Activated CD4-positive, alpha-beta T cell treated with anti-CD3 and anti-CD28 coated beads for 36 hours (primary cell): ENCODE results near the gene THOC1. TPM values are rescaled to one million over a fixed set of nuclear protein-coding genes. Genes with fewer than 3 reads are reported as not detected.
"Not testable (repeated sequence)": the region's sequence is repeated elsewhere in the genome, so short reads cannot be mapped to it uniquely, and the experiment has no call there.

Experiments used
- ATAC-seq: fragments of 200-7000 bp; cut with Tn5 transposase; one replicate; pipeline ENCODE4 v1.10.0; 2021; ENCODE audit warnings: mild to moderate bottlenecking, moderate library complexity
- CTCF ChIA-PET: fragments of 350-600 bp; sonication (Branson Sonifier 250); formaldehyde crosslinking; loops from one replicate; lab custom pipeline; 2021; ENCODE audit warnings: antibody characterized with exemption; lab: Charles Lee
- POLR2A ChIA-PET: fragments of 350-600 bp; sonication (Branson Sonifier 250); formaldehyde crosslinking; loops from one replicate; lab custom pipeline; 2021; ENCODE audit warnings: antibody characterized with exemption, inconsistent platforms; lab: Charles Lee
- DNase-seq: peaks from one replicate; pipeline ENCODE4 v3.0.0-alpha.2; 2020
- H3K27ac Mint-ChIP-seq: one replicate; pipeline ENCODE4 v1.8.0; 2021; ENCODE audit warnings: mixed read lengths
- H3K27me3 Mint-ChIP-seq: one replicate; pipeline ENCODE4 v1.8.0; 2021; ENCODE audit warnings: mixed read lengths
- H3K36me3 Mint-ChIP-seq: one replicate; pipeline ENCODE4 v1.8.0; 2021; ENCODE audit warnings: low read depth, mixed read lengths
- H3K4me1 Mint-ChIP-seq: one replicate; pipeline ENCODE4 v1.8.0; 2021; ENCODE audit warnings: mixed read lengths
- H3K4me3 Mint-ChIP-seq: one replicate; pipeline ENCODE4 v1.8.0; 2021; ENCODE audit warnings: mild to moderate bottlenecking, moderate library complexity, mixed read lengths
- H3K9me3 Mint-ChIP-seq: one replicate; pipeline ENCODE4 v1.8.0; 2021; ENCODE audit warnings: low read depth, mixed read lengths
- intact Hi-C, 2 experiments: fragments of 100-400 bp; cut with DNase I in 1 of 2; cut with micrococcal nuclease in 1 of 2; formaldehyde crosslinking; loops; one replicate each; pipeline versions ENCODE4 v1.14.2 to v1.15.1; 2022 to 2024; cut with DNase I, micrococcal nuclease
- total RNA-seq, 2 experiments: library from RNA; stranded (reverse); gene quantifications; one replicate each; pipeline ENCODE4 v1.2.3, GENCODE V29; 2021

THOC1 gene, protein sequence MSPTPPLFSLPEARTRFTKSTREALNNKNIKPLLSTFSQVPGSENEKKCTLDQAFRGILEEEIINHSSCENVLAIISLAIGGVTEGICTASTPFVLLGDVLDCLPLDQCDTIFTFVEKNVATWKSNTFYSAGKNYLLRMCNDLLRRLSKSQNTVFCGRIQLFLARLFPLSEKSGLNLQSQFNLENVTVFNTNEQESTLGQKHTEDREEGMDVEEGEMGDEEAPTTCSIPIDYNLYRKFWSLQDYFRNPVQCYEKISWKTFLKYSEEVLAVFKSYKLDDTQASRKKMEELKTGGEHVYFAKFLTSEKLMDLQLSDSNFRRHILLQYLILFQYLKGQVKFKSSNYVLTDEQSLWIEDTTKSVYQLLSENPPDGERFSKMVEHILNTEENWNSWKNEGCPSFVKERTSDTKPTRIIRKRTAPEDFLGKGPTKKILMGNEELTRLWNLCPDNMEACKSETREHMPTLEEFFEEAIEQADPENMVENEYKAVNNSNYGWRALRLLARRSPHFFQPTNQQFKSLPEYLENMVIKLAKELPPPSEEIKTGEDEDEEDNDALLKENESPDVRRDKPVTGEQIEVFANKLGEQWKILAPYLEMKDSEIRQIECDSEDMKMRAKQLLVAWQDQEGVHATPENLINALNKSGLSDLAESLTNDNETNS
- 10 to 100 TPM; 62.1 to 64.6 TPM for total RNA-seq

DNA sequence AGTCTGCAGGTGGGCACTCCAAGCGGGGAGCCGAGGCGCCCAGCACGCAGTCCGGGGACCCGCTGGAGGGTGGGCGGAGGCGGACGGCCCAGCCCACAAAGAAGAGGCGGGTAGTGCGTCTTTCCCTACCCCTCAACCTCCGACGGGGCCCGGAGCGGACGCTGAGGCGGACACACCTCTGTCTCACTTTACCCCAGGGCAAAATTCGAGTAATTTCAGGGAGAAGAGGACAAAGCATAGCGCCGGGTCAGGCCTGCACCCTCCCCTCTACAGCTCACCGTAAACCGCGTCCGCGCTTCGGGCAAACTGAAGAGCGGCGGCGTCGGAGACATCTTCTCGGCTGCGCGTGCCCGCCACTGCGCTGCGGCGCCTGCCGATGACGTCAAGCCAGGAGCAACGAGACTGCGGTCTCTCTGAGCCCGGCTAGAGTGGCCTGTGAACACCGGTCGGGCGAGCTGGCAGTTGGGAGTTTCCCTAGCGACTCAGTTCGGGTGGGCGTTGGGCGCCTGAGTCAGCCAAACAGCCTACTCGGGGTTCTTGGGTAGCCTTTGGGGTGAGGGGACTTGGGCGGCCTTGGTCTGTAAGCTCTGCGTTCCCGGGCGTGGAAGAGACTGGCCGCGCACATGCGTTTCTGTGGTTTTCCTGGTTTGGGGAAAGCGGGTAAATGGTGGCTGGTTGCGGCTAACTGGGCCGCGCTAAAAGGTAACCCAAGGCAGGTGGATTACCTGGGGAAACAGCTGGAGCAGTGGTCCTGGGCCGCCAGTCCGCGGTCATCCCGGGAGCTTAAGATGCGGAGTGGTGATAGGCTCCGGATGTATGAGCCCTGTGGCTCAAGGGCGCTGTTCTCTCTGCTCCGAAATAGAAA is at the start of gene THOC1:
TSS of gene THOC1 (minus strand) at position 360 of the 865 bp plus-strand sequence. CDS start at position 332, 28 bp downstream.
- peak within 1 kb of the TSS; percentile 100 for H3K4me3 Mint-ChIP-seq
- ATAC-seq, result peak; percentile 92
- H3K9me3 Mint-ChIP-seq, result no peaks in the 10 kb centered on the region
- peaks cover 18% of the 10 kb centered on the region for H3K36me3 Mint-ChIP-seq
- no peaks in the 10 kb centered on the region for H3K27me3 Mint-ChIP-seq
- CTCF ChIA-PET, result interaction anchor here (0.6 to 1.6 kb wide), 7 partner anchors 9 to 390 kb away, joined by 3 to 6 read pairs (median 4); partner anchors contain the start of genes TYMS and USP14
- peak within 1 kb of the TSS; percentile 100 for H3K27ac Mint-ChIP-seq
- DNase-seq, result peak; percentile 98
- intact Hi-C loops, result loop anchor here (1.0 to 5.0 kb wide), 9 partner anchors 110 to 544 kb away; partner anchors contain the start of genes USP14 (in 2 of the 2), YES1 (in 2 of the 2), CLUL1 (in 1 of the 2) and ENOSF1 (in 1 of the 2)
- POLR2A ChIA-PET, result interaction anchor here (0.5 to 1.6 kb wide), 5 partner anchors 12 to 390 kb away, joined by 3 to 6 read pairs (median 6); partner anchors contain the start of gene USP14
- H3K4me1 Mint-ChIP-seq, result peaks cover 39% of the 10 kb centered on the region

DNA sequence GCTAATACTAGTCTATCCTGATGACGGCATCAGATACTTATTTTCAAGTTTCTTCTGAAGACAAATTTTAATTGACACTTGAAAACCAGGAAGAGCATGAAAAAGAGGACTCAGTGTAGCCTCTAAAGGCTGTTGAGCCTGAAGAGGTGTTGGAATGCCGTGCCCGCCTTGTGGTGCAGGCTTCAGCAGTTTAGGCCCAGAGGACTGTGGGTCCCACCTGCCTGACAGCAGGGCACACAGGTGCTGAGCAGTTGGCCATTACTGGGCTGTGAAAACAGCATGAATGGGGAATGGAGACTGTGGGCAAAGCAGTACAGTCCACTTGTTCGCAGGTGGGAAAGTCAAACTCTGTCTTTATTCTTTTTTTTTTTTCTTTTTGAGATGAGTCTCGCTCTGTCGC is 49.8 kb upstream of the THOC1 start:
- Mint-ChIP-seq H3K4me1 (peaks cover 2% of the 10 kb centered on the region), H3K36me3 (no peaks in the 10 kb centered on the region), H3K27ac (no peak overlapping the region), H3K9me3 (no peaks in the 10 kb centered on the region), H3K27me3 (peaks cover 1% of the 10 kb centered on the region), H3K4me3 (no peak overlapping the region)
- ATAC-seq (no peak), DNase-seq (no peak)
- ChIA-PET CTCF (no interaction called here), POLR2A (no interaction called here)
- intact Hi-C loops, result no loop called here

DNA sequence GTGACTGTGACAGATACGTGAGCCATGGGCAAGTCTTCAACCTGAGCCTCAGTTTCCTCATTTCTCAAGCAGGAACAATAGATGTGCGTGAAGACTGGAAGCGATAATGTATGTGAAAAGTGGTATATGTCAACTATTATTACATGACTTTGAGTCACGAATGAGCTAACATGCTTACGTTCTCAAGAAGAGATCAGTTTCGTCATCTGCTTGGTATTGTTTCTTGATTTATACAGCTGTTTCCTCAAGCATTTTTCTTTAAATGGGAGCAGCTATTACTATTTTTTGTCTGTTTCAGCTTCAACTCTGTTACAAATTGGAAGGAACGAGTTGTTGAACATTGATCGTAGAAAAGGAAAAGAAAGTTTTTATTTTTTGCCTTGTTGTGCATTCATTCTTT is 48.5 kb upstream of the THOC1 start:
- POLR2A ChIA-PET, result no interaction called here
- H3K36me3 Mint-ChIP-seq, result no peaks in the 10 kb centered on the region
- CTCF ChIA-PET, result no interaction called here
- no peak overlapping the region for H3K4me3 Mint-ChIP-seq
- intact Hi-C loops, result no loop called here
- DNase-seq, result no peak
- H3K27me3 Mint-ChIP-seq, result no peaks in the 10 kb centered on the region
- H3K9me3 Mint-ChIP-seq, result no peaks in the 10 kb centered on the region
- ATAC-seq, result no peak
- H3K4me1 Mint-ChIP-seq, result no peaks in the 10 kb centered on the region
- no peak overlapping the region for H3K27ac Mint-ChIP-seq

DNA sequence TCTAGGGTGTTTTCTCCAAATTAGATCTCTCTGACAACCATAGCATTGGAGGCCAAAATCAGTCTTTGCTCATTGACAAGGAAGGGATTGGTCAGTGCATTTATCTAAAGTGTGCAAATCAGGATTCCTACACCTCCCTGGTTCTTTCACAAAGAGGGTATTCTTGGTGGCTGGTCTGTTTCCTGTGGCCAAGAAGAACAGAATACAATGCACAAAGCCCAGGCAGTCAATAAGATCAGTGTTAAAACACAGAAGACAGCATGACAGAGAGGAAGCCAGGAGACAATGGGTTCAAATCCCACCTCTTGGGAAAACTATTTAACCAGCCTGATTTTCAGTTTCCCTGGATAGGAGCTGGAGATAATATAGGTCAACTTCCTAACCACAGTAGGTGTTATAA is 46.1 kb upstream of the THOC1 start:
- Mint-ChIP-seq H3K36me3 (no peaks in the 10 kb centered on the region), H3K9me3 (no peaks in the 10 kb centered on the region), H3K27me3 (no peaks in the 10 kb centered on the region), H3K4me1 (no peaks in the 10 kb centered on the region), H3K27ac (no peak overlapping the region), H3K4me3 (no peak overlapping the region)
- no peak for ATAC-seq
- ChIA-PET CTCF (interaction anchor here (0.6 kb wide), 1 partner anchor 11 kb away, joined by 3 read pairs; no protein-coding TSS in a partner anchor), POLR2A (no interaction called here)
- DNase-seq, result no peak
- intact Hi-C loops, result no loop called here

DNA sequence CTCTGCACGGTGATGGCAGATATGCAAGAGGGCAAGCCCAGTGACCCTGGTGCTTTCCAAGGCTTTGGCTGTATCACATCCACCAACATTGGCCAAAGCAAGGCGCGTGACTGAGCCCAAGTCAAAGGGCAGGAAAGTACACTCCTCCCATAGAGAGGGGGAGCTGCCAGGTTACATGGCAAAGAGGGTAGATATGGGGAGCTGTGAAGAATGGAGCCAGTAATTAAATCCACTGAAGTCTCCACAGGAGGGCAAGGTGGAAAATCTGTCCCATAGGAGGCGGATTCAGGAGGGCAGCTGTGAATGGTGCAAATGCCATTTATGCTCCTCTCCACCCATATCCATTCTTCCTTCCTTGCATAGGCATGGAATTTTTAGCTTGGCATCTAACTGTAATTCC is 44.6 kb upstream of the THOC1 start:
- ChIA-PET CTCF (interaction anchor here (0.5 kb wide), 1 partner anchor 20 kb away, joined by 3 read pairs; no protein-coding TSS in a partner anchor), POLR2A (no interaction called here)
- Mint-ChIP-seq H3K4me1 (no peaks in the 10 kb centered on the region), H3K9me3 (no peaks in the 10 kb centered on the region), H3K4me3 (no peak overlapping the region), H3K36me3 (no peaks in the 10 kb centered on the region), H3K27ac (no peak overlapping the region), H3K27me3 (peaks cover 2% of the 10 kb centered on the region)
- ATAC-seq (no peak), DNase-seq (no peak)
- intact Hi-C loops, result no loop called here

DNA sequence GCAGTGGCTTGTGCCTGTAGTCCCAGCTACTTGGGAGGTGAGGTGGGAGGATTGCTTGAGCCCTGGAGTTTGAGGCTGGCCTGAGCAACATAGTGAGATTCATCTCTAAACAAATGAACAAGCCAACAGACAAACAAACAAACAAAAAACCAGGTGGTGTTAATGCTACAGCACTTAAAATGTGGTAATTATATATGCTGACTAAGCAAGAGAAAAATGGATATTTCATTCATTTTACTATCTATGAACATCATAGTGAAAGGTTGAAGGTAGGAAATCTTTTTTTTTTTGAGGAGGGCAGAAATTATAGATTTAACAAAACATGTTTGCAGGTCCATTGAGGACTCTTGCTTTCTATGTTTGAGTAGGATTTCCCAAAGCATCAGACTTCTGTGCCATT is 42.2 kb upstream of the THOC1 start:
- no peak for DNase-seq
- Mint-ChIP-seq H3K9me3 (no peaks in the 10 kb centered on the region), H3K4me3 (no peak overlapping the region), H3K4me1 (no peaks in the 10 kb centered on the region), H3K27ac (no peak overlapping the region), H3K36me3 (no peaks in the 10 kb centered on the region), H3K27me3 (peaks cover 8% of the 10 kb centered on the region)
- no peak for ATAC-seq
- ChIA-PET POLR2A (no interaction called here), CTCF (no interaction called here)
- intact Hi-C loops, result no loop called here

DNA sequence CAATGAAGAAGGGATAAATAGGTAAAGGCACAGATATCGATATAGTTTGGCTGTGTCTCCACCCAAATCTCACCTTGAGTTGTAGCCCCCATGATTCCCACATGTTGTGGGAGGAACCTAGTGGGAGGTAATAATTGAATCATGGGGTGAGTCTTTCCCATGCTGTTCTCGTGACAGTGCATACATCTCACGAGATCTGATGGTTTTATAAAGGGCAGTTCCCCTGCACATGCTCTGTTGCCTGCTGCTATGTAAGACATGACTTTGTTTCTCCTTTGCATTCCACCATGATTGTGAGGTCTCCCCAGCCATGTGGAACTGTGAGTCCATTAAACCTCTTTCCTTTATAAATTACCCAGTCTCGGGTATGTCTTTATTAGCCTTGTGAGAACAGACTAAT is 40.2 kb upstream of the THOC1 start:
- POLR2A ChIA-PET, H3K36me3 Mint-ChIP-seq, H3K4me3 Mint-ChIP-seq, H3K27ac Mint-ChIP-seq, H3K9me3 Mint-ChIP-seq, intact Hi-C loops, DNase-seq, H3K27me3 Mint-ChIP-seq, ATAC-seq, H3K4me1 Mint-ChIP-seq: not testable (repeated sequence)
- CTCF ChIA-PET, result interaction anchor here (0.9 to 1.0 kb wide), 2 partner anchors 18 to 182 kb away, joined by 3 to 5 read pairs; no protein-coding TSS in a partner anchor

DNA sequence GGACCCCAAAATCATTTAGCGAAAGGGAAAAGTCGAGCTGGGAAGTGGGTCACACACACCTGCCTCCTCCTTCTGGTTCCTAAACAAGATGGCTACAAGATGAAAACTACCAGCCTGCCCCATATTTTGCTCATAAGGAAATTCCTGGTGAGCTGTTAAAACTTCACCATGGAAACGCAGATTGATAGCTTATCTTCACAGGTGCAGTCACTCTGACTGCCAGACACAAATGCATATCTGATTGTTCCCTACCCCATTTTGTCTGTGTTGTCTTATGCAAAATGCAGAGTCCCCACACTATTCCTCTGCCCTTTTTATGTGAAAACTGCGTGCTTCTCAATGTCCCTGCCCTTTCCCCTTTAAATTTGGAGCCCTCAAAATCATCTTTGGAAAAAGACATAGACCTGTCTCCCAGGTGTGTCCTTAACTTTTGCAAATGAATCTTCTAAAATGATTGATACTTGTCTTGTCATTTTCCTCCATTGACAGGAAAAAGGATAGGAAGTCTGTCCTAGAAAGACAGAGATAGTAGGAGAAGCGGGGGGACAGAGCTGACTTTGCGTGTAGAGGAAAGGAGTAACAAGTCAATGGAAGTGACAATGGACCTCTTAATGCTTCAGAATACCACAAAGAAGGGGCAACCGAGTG is 38.9 kb upstream of the THOC1 start:
- H3K36me3 Mint-ChIP-seq, result no peaks in the 10 kb centered on the region
- CTCF ChIA-PET, result interaction anchor here (0.6 to 1.4 kb wide), 2 partner anchors 14 to 41 kb away, joined by 3 read pairs; no protein-coding TSS in a partner anchor
- no peak for ATAC-seq
- no peaks in the 10 kb centered on the region for H3K4me1 Mint-ChIP-seq
- no peak for DNase-seq
- intact Hi-C loops, result no loop called here
- H3K27ac Mint-ChIP-seq, result no peak overlapping the region
- H3K27me3 Mint-ChIP-seq, result peaks cover 8% of the 10 kb centered on the region
- H3K4me3 Mint-ChIP-seq, result no peak overlapping the region
- POLR2A ChIA-PET, result no interaction called here
- H3K9me3 Mint-ChIP-seq, result no peaks in the 10 kb centered on the region

DNA sequence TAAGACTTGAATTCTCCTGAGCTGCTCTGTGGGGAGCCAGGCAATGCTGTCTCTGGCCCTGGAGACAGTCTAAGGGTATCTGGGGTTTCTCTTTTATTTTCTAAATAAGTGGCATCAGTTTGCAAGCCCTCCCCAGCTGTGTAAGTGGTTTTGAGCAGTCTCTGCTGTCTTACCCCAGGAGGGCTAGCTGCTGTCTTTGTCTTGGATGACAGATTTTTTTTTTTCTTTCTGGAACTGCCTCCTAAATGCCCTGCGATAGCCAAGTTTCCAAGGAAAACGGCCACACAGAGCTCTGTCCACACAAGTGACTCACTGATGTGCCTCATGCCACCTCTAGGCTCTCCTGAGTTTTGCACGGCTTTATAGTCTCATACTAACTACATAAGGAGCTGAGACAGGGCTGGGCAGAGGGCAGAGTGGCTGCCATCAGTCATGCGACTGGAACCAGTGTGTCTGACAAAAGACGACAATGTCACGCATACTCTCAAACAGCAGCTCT is 37.2 kb upstream of the THOC1 start:
- peaks cover 8% of the 10 kb centered on the region for H3K27me3 Mint-ChIP-seq
- intact Hi-C loops, result no loop called here
- no peak overlapping the region for H3K27ac Mint-ChIP-seq
- DNase-seq, result no peak
- no peaks in the 10 kb centered on the region for H3K9me3 Mint-ChIP-seq
- H3K36me3 Mint-ChIP-seq, result no peaks in the 10 kb centered on the region
- no peak for ATAC-seq
- POLR2A ChIA-PET, result no interaction called here
- CTCF ChIA-PET, result no interaction called here
- H3K4me3 Mint-ChIP-seq, result no peak overlapping the region
- H3K4me1 Mint-ChIP-seq, result no peaks in the 10 kb centered on the region

DNA sequence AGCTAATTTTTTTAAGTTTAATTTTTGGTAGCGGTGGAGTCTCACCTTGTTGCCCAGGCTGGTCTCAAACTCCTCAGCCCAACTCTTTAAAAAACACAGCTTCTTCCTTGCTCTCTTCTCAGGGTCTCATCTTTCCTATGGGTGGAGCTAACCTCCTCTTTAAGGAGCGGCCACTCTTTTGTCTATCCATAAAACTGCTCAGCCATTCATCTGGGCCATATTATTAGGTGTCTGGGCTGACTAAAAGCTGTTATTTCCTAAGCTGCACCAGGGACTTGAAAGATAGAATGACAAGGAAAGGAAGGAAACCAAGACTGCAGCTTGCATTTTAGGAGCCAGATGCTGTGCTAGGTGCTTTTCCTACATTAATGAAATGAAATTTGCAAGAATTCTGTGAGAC is 35.8 kb upstream of the THOC1 start:
- Mint-ChIP-seq H3K4me3 (no peak overlapping the region), H3K4me1 (no peaks in the 10 kb centered on the region), H3K36me3 (no peaks in the 10 kb centered on the region), H3K9me3 (no peaks in the 10 kb centered on the region), H3K27me3 (peaks cover 8% of the 10 kb centered on the region), H3K27ac (no peak overlapping the region)
- DNase-seq (no peak), ATAC-seq (no peak)
- intact Hi-C loops, result no loop called here
- ChIA-PET POLR2A (no interaction called here), CTCF (interaction anchor here (1.0 to 1.1 kb wide), 2 partner anchors 36 to 387 kb away, joined by 3 to 4 read pairs; partner anchors contain the start of gene THOC1)
